H1 (cell line): Measurements from ENCODE around the gene MACROD2. TPM values are rescaled to one million over a fixed set of nuclear protein-coding genes. Genes with fewer than 3 reads are reported as not detected.

Source experiments
- CTCF ChIA-PET: fragments of 300-600 bp; sonication (Branson Sonifier 250); formaldehyde crosslinking; loops from one replicate; lab custom pipeline; 2021; ENCODE audit not compliant: partially characterized antibody; lab: Charles Lee
- POLR2A ChIA-PET: fragments of 300-600 bp; sonication (Branson Sonifier 250); formaldehyde crosslinking; loops from one replicate; lab custom pipeline; 2021; ENCODE audit warnings: inconsistent platforms; ENCODE audit not compliant: partially characterized antibody; lab: Charles Lee
- DNase-seq, 2 experiments: peaks; one replicate each; pipeline versions ENCODE4 v3.0.0 to v3.0.0-alpha.2; 2010 to 2022; ENCODE audit warnings: low spot score in 2 of 2, low read depth in 1 of 2, mixed read lengths in 1 of 2
- FAIRE-seq: peaks from 2 replicates; lab custom pipeline; 2011; peaks lifted over from hg19 to GRCh38; lab: Jason Lieb, UNC
- H2AFZ ChIP-seq: 2 replicates; pipeline ENCODE4 v1.8.1; 2012; ENCODE audit warnings: low read length, inconsistent platforms
- H2AK5ac ChIP-seq: 2 replicates; pipeline ENCODE4 v1.6.1; 2013; ENCODE audit warnings: low read depth, low read length
- H2BK120ac ChIP-seq: replicated peaks from 2 replicates; pipeline ENCODE3; 2013; ENCODE audit warnings: low read depth, low read length, inconsistent platforms
- H2BK12ac ChIP-seq: 2 replicates; pipeline ENCODE4 v1.6.1; 2013; ENCODE audit warnings: low read depth, low read length
- H2BK15ac ChIP-seq: 2 replicates; pipeline ENCODE4 v1.6.1; 2013; ENCODE audit warnings: low read length
- H2BK20ac ChIP-seq: 2 replicates; pipeline ENCODE4 v1.6.1; 2013; ENCODE audit warnings: low read length
- H2BK5ac ChIP-seq: 2 replicates; pipeline ENCODE4 v1.6.1; 2013; ENCODE audit warnings: low read depth, low read length
- H3K14ac ChIP-seq: 2 replicates; pipeline ENCODE4 v1.6.1; 2013; ENCODE audit warnings: inconsistent platforms; ENCODE audit not compliant: insufficient read length
- H3K18ac ChIP-seq: 2 replicates; pipeline ENCODE4 v1.6.1; 2013; ENCODE audit warnings: low read length; ENCODE audit errors: extremely low read depth
- H3K23ac ChIP-seq: 2 replicates; pipeline ENCODE4 v1.6.1; 2013; ENCODE audit warnings: inconsistent platforms; ENCODE audit not compliant: insufficient read length
- H3K23me2 ChIP-seq: 2 replicates; pipeline ENCODE4 v1.6.1; 2013; ENCODE audit warnings: low read depth, low read length
- H3K27ac ChIP-seq: 2 replicates; pipeline ENCODE4 v1.6.1; 2011; ENCODE audit warnings: low read depth, low read length, inconsistent platforms
- H3K27me3 ChIP-seq, 4 experiments: replicated peaks in 1 of 4; 1 replicate in 1 of 4; 2 replicates in 3 of 4; pipeline versions ENCODE4 v1.6.1 to v1.8.1; 2011 to 2013; ENCODE audit warnings: low read length in 3 of 4, mild to moderate bottlenecking in 3 of 4, inconsistent platforms in 2 of 4, mixed read lengths in 2 of 4, moderate library complexity in 1 of 4; ENCODE audit not compliant: control insufficient read depth in 3 of 4, insufficient read depth in 3 of 4; ENCODE audit errors: extremely low read depth in 1 of 4
- H3K36me3 ChIP-seq, 4 experiments: 2 replicates each; pipeline versions ENCODE4 v1.6.1 to v1.8.1; 2011 to 2013; ENCODE audit warnings: mild to moderate bottlenecking in 4 of 4, low read length in 3 of 4, moderate library complexity in 2 of 4, control low read depth in 1 of 4, inconsistent platforms in 1 of 4; ENCODE audit not compliant: insufficient read depth in 4 of 4, control insufficient read depth in 2 of 4
- H3K4ac ChIP-seq: replicated peaks from 2 replicates; pipeline ENCODE3; 2013; ENCODE audit warnings: low read length, low read depth, mixed read lengths, inconsistent platforms; ENCODE audit not compliant: insufficient read length
- H3K4me1 ChIP-seq, 4 experiments: replicated peaks in 1 of 4; 1 replicate in 1 of 4; 2 replicates in 3 of 4; pipeline versions ENCODE4 v1.6.1 to v1.8.1; 2011 to 2013; ENCODE audit warnings: low read length in 3 of 4, inconsistent platforms in 2 of 4, mixed read lengths in 1 of 4; ENCODE audit not compliant: insufficient read depth in 4 of 4, control insufficient read depth in 3 of 4
- H3K4me2 ChIP-seq, 2 experiments: 2 replicates each; pipeline versions ENCODE4 v1.6.1 to v1.8.1; 2011 to 2013; ENCODE audit warnings: low read depth in 2 of 2, low read length in 2 of 2, control low read depth in 1 of 2, inconsistent platforms in 1 of 2, mild to moderate bottlenecking in 1 of 2; ENCODE audit not compliant: insufficient read depth in 1 of 2
- H3K4me3 ChIP-seq, 4 experiments: fragments of 200-600, 300-600 bp in 1 of 4; sonication (generic), shearing (Covaris generic), sonication (Bioruptor Twin) in 1 of 4; 2 replicates each; pipeline versions ENCODE4 v1.5.1 to v1.8.1; 2011 to 2016; ENCODE audit warnings: low read length in 4 of 4, low read depth in 3 of 4, control low read depth in 2 of 4, inconsistent platforms in 2 of 4, mild to moderate bottlenecking in 2 of 4, mixed read lengths in 1 of 4, moderate library complexity in 1 of 4; ENCODE audit not compliant: insufficient read depth in 2 of 4; ENCODE audit errors: extremely low read depth in 1 of 4
- H3K56ac ChIP-seq: replicated peaks from 2 replicates; pipeline ENCODE3; 2013; ENCODE audit warnings: low read depth, mild to moderate bottlenecking, mixed read lengths, low read length, inconsistent platforms; ENCODE audit not compliant: insufficient read length
- H3K79me1 ChIP-seq: 2 replicates; pipeline ENCODE4 v1.6.1; 2013; ENCODE audit warnings: low read depth, low read length, control low read depth
- H3K79me2 ChIP-seq, 2 experiments: 2 replicates each; pipeline versions ENCODE4 v1.6.1 to v1.8.1; 2012 to 2013; ENCODE audit warnings: low read length in 2 of 2, mild to moderate bottlenecking in 2 of 2, inconsistent platforms in 1 of 2; ENCODE audit not compliant: insufficient read depth in 2 of 2, control insufficient read depth in 1 of 2
- H3K9ac ChIP-seq, 4 experiments: replicated peaks in 1 of 4; 1 replicate in 1 of 4; 2 replicates in 3 of 4; pipeline versions ENCODE4 v1.6.1 to v1.8.1; 2011 to 2013; ENCODE audit warnings: low read depth in 3 of 4, low read length in 3 of 4, control low read depth in 2 of 4, mild to moderate bottlenecking in 2 of 4, moderate library complexity in 2 of 4, inconsistent platforms in 1 of 4; ENCODE audit errors: extremely low read depth in 1 of 4
- H3K9me3 ChIP-seq, 2 experiments: 2 replicates each; pipeline versions ENCODE4 v1.6.1 to v1.8.1; 2012 to 2013; ENCODE audit warnings: mild to moderate bottlenecking in 2 of 2, moderate library complexity in 2 of 2, control low read depth in 1 of 2, inconsistent platforms in 1 of 2, low read depth in 1 of 2, low read length in 1 of 2, mixed read lengths in 1 of 2; ENCODE audit not compliant: insufficient read depth in 2 of 2
- H4K20me1 ChIP-seq, 2 experiments: replicated peaks in 1 of 2; 2 replicates each; pipeline versions ENCODE3 to v1.8.1; 2011 to 2013; ENCODE audit warnings: inconsistent platforms in 2 of 2, low read length in 2 of 2, mild to moderate bottlenecking in 1 of 2; ENCODE audit not compliant: insufficient read depth in 2 of 2, control insufficient read depth in 1 of 2
- H4K5ac ChIP-seq: 2 replicates; pipeline ENCODE4 v1.6.1; 2013; ENCODE audit warnings: low read length, low read depth, mixed read lengths, inconsistent platforms; ENCODE audit not compliant: insufficient read length
- H4K8ac ChIP-seq: 2 replicates; pipeline ENCODE4 v1.8.0; 2013; ENCODE audit warnings: mild to moderate bottlenecking, moderate library complexity, low read length, inconsistent platforms; ENCODE audit not compliant: insufficient read depth; ENCODE audit errors: extremely low read depth
- H4K91ac ChIP-seq: replicated peaks from 2 replicates; pipeline ENCODE3; 2013; ENCODE audit warnings: low read length, mixed read lengths, inconsistent platforms; ENCODE audit not compliant: insufficient read length
- BCL11A ChIP-seq, 2 experiments: IDR thresholded peaks; one replicate each; pipeline ENCODE4 v1.6.1; 2011; ENCODE audit warnings: low read depth in 2 of 2, low read length in 2 of 2, mild to moderate bottlenecking in 2 of 2
- CREB1 ChIP-seq: IDR thresholded peaks from 2 replicates; pipeline ENCODE4 v1.6.1; 2012; ENCODE audit warnings: inconsistent platforms
- EZH2 ChIP-seq: fragments of 200-600 bp; sonication (generic); IDR thresholded peaks from 2 replicates; pipeline ENCODE4 v1.7.1; 2012; ENCODE audit warnings: low read depth, mild to moderate bottlenecking, moderate library complexity, low read length, inconsistent platforms; ENCODE audit not compliant: severe bottlenecking
- FOSL1 ChIP-seq: IDR thresholded peaks from 2 replicates; pipeline ENCODE4 v1.6.1; 2011; ENCODE audit warnings: mild to moderate bottlenecking, low read depth, low read length, moderate library complexity; ENCODE audit not compliant: insufficient read depth
- KDM5A ChIP-seq: fragments of 200-600 bp; IDR thresholded peaks from 2 replicates; pipeline ENCODE4 v1.7.1; 2012; ENCODE audit warnings: mild to moderate bottlenecking, low read length, inconsistent platforms, mixed read lengths
- POU5F1 ChIP-seq: IDR thresholded peaks from 2 replicates; pipeline ENCODE4 v1.6.1; 2011; ENCODE audit warnings: low read depth, mild to moderate bottlenecking, low read length, moderate library complexity
- RXRA ChIP-seq: IDR thresholded peaks from 2 replicates; pipeline ENCODE4 v1.6.1; 2011; ENCODE audit warnings: low read depth, mild to moderate bottlenecking, low read length, moderate library complexity; ENCODE audit not compliant: insufficient read depth
- SP1 ChIP-seq: IDR thresholded peaks from 2 replicates; pipeline ENCODE4 v1.6.1; 2011; ENCODE audit warnings: low read depth, low read length
- SP2 ChIP-seq: IDR thresholded peaks from 2 replicates; pipeline ENCODE4 v1.6.1; 2012; ENCODE audit warnings: mild to moderate bottlenecking, low read length, inconsistent platforms
- WGBS, 2 experiments: shearing (Covaris generic) in 1 of 2; methylation state at CpG; one replicate each; pipeline versions ENCODE4 v1.1.6 to v1.1.7; 2013 to 2015; ENCODE audit warnings: low lambda C conversion rate in 2 of 2, mixed read lengths in 2 of 2, inconsistent platforms in 1 of 2, low coverage in 1 of 2, missing lambda C conversion rate in 1 of 2; ENCODE audit not compliant: insufficient replicate concordance in 2 of 2, insufficient coverage in 1 of 2, insufficient read length in 1 of 2; ENCODE audit errors: extremely low coverage in 1 of 2, missing lambda C conversion rate in 1 of 2; 5-methylcytosine and 5-hydroxymethylcytosine counted together
- polyA plus RNA-seq, 7 experiments: library from polyadenylated mRNA; depleted of rRNA in 3 of 7; stranded (reverse) in 5 of 7; unstranded in 2 of 7; fragments of >200 nt in 5 of 7; fragments of 200-250 nt in 2 of 7; gene quantifications; 1 replicate in 5 of 7; 2 replicates in 1 of 7; 4 replicates in 1 of 7; pipeline versions ENCODE4 v1.2.1 to v1.2.3, GENCODE V29; 2011 to 2013; ENCODE audit warnings: missing spikeins in 2 of 7, mixed read lengths in 2 of 7
- total RNA-seq: library from RNA; stranded (reverse); fragmentation: NEBNext Ultra II Directional; extraction: Animal tissue kit (Norgen Biotek cat#: 25700); gene quantifications from 2 replicates; pipeline ENCODE4 v1.2.1, GENCODE V29; 2021
- TF ChIP-seq, protein P1 (sequence below): IDR thresholded peaks from 2 replicates; pipeline ENCODE4 v1.6.1; 2011; ENCODE audit warnings: low read depth, mild to moderate bottlenecking, low read length; ENCODE audit not compliant: insufficient read depth

The MACROD2 gene
- total and polyA plus RNA-seq, 2 of the 8 experiments (the other 6 are each of a cell fraction or from before 2014, with no cell fraction given) = 0.70 to 3.9 TPM

DNA sequence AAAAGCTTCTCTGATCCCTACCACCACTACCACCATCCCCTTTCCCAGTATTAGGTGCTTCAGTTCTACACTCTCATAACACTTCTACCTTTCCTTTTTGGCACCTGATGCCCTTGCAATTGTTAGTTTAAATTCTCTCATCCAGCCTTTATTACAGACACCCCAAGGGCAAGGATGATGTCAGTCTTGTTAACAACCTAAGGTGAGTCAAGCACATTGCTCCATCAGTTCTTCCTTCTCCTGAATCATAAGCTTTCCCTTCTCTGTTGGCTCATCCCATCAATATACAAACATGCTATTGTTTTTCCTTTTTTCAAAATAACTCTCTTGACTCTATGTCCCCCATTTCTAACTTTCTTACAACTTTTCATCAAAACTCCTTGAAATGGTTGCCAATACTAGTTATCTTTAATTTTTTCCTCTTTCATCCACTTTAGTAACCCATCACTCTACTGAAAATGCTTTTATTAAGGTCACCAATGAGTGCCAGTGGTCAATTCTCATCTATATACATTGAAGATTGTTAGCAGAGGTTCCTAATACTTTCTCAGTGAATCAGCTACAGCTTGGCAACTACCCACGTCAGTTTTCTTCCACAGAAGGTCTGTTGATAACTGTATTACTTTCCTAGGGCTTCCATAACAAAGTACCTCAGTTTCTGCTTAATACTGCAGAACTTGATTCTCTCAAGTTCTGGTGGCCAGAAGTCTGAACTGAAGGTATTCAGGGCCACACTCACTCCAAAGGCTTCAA lies 439.2 kb downstream of the MACROD2 start:
- Histone ChIP-seq H3K27ac (no peak overlapping the region), H3K27me3 (no peaks in the 10 kb centered on the region), H3K9ac (no peak overlapping the region), H3K56ac (no peak overlapping the region), H3K4ac (no peak overlapping the region), H2AFZ (no peak overlapping the region), H3K18ac (no peak overlapping the region), H3K79me2 (no peaks in the 10 kb centered on the region), H4K91ac (no peak overlapping the region), H4K5ac (no peak overlapping the region), H4K20me1 (no peaks in the 10 kb centered on the region), H2BK15ac (no peak overlapping the region), H3K14ac (no peak overlapping the region), H2BK12ac (no peak overlapping the region), H3K4me1 (no peaks in the 10 kb centered on the region), H4K8ac (no peak overlapping the region), H2BK5ac (no peak overlapping the region), H3K4me2 (no peak overlapping the region), H3K9me3 (0 out of 4 replicates have a peak, but pooled peaks cover 0 to 4% of the 10 kb centered on the region in 2 experiments), H3K36me3 (no peaks in the 10 kb centered on the region), H2BK20ac (no peak overlapping the region), H3K79me1 (no peaks in the 10 kb centered on the region), H3K4me3 (no peak overlapping the region), H2BK120ac (no peak overlapping the region), H3K23me2 (no peaks in the 10 kb centered on the region)
- ChIA-PET POLR2A (interaction anchor here (1.2 kb wide), 1 partner anchor 10 kb away, joined by 3 read pairs; no protein-coding TSS in a partner anchor), CTCF (no interaction called here)
- FAIRE-seq = no peak
- 83% methylated on average over 1 of the region's 1 CpG; no CpG with 5 or more reads in 1 of the 2 experiments for WGBS, 2 experiments
- DNase-seq = no peak
- TF ChIP-seq SP2 (no peak), BCL11A (IDR thresholded peaks at IDR 0.05; ENCODE audit: low read depth in 2 of 2, low read length in 2 of 2) (no peak), POU5F1 (no peak), KDM5A (no peak), EZH2 (no peak), FOSL1 (no peak), SP1 (no peak), CREB1 (no peak), RXRA (no peak)
- TF ChIP-seq, protein P1, sequence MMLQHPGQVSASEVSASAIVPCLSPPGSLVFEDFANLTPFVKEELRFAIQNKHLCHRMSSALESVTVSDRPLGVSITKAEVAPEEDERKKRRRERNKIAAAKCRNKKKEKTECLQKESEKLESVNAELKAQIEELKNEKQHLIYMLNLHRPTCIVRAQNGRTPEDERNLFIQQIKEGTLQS = no peak
- TF ChIP-seq, all 59 proteins: peak for 0
- Histone ChIP-seq H3K23ac (no peak overlapping the region), H2AK5ac (no peak overlapping the region)
